ENCODE results near the gene NCLN. TPM values are rescaled to one million over a fixed set of nuclear protein-coding genes. Genes with fewer than 3 reads are reported as not detected.

Gene NCLN
- total RNA-seq, 4 donors from 2014 or later = 28.4 to 40.4 (median 32.5) TPM

GRCh38 chr19:3206216-3206953 is 20.7 kb downstream of the NCLN start:
- no peak for TF ChIP-seq POLR2A (IDR thresholded peaks at IDR 0.05)
- TF ChIP-seq CTCF (IDR thresholded peaks at IDR 0.05) = no peak
- H3K4me3 ChIP-seq (ENCODE audit: low read depth, poor library complexity, severe bottlenecking) = no peak overlapping the region
- 96 to 97% methylated on average over 17 to 28 of the region's 28 CpGs for WGBS, 2 donors
- intact Hi-C loops (cut with DNase I; ENCODE audit: low total_unique reads) = no loop called here
- DNase-seq (ENCODE audit: low spot score in 2 of 2) = no peak

GRCh38 chr19:3207461-3208242 is 21.9 kb downstream of the NCLN start:
- no peak for DNase-seq (ENCODE audit: low spot score in 2 of 2)
- 90 to 96% methylated on average over 26 to 31 of the region's 43 CpGs for WGBS, 2 donors
- intact Hi-C loops (cut with DNase I; ENCODE audit: low total_unique reads) = no loop called here
- TF ChIP-seq POLR2A (IDR thresholded peaks at IDR 0.05) (no peak), CTCF (IDR thresholded peaks at IDR 0.05) (no peak)
- no peak overlapping the region for H3K4me3 ChIP-seq (ENCODE audit: low read depth, poor library complexity, severe bottlenecking)

GRCh38 chr19:3208317-3209207 is 22.8 kb downstream of the NCLN start:
- intact Hi-C loops (cut with DNase I; ENCODE audit: low total_unique reads) = no loop called here
- H3K4me3 ChIP-seq (ENCODE audit: low read depth, poor library complexity, severe bottlenecking) = no peak overlapping the region
- TF ChIP-seq POLR2A (IDR thresholded peaks at IDR 0.05) (no peak), CTCF (IDR thresholded peaks at IDR 0.05) (no peak)
- WGBS, 2 donors = 85 to 88% methylated on average over 32 to 33 of the region's 33 CpGs
- no peak for DNase-seq (ENCODE audit: low spot score in 2 of 2)

GRCh38 chr19:3210347-3211017 is 24.8 kb downstream of the NCLN start:
- DNase-seq (ENCODE audit: low spot score in 2 of 2) = peak in 1 of 2 donors; percentile 30
- 40 to 41% methylated on average over 20 of the region's 20 CpGs for WGBS, 2 donors
- intact Hi-C loops (cut with DNase I; ENCODE audit: low total_unique reads) = no loop called here
- H3K4me3 ChIP-seq (ENCODE audit: low read depth, poor library complexity, severe bottlenecking) = no peak overlapping the region
- TF ChIP-seq CTCF (IDR thresholded peaks at IDR 0.05) (no peak), POLR2A (IDR thresholded peaks at IDR 0.05) (no peak)

GRCh38 chr19:3211191-3211590 is 25.5 kb downstream of the NCLN start:
- intact Hi-C loops (cut with DNase I; ENCODE audit: low total_unique reads) = no loop called here
- DNase-seq (ENCODE audit: low spot score in 2 of 2) = no peak
- H3K4me3 ChIP-seq (ENCODE audit: low read depth, poor library complexity, severe bottlenecking) = no peak overlapping the region
- WGBS, 2 donors = 42 to 60% methylated on average over 12 of the region's 12 CpGs
- TF ChIP-seq POLR2A (IDR thresholded peaks at IDR 0.05) (no peak), CTCF (IDR thresholded peaks at IDR 0.05) (no peak)
